Endothelial cell of umbilical vein (primary cell): ENCODE measurements around the gene THTPA. TPM values are rescaled to one million over a fixed set of nuclear protein-coding genes. Genes with fewer than 3 reads are reported as not detected.
A peak's percentile ranks its signal among the peaks of the same experiment; 100 is the strongest.

ENCODE experiments used
- BruUV-seq: library from RNA; stranded (reverse); fragments of 400-500 nt; replicated peaks from 2 replicates; lab custom pipeline; 2021; lab: Mats Ljungman, UMichigan
- CTCF ChIA-PET: fragments of 300-600, 350-600 bp; sonication (Branson Sonifier 250); formaldehyde crosslinking; loops from one replicate; lab custom pipeline; 2021; ENCODE audit warnings: antibody characterized with exemption, inconsistent platforms; lab: Charles Lee
- POLR2A ChIA-PET: fragments of 300-600, 350-600 bp; sonication (Branson Sonifier 250); formaldehyde crosslinking; loops from one replicate; lab custom pipeline; 2021; ENCODE audit warnings: antibody characterized with exemption, inconsistent platforms; lab: Charles Lee
- DNase-seq: peaks from one replicate; pipeline ENCODE4 v3.0.0-alpha.2; 2011; ENCODE audit warnings: low read depth, low spot score
- FAIRE-seq: peaks from 2 replicates; lab custom pipeline; 2011; peaks lifted over from hg19 to GRCh38; lab: Jason Lieb, UNC
- H2AFZ ChIP-seq: 2 replicates; pipeline ENCODE4 v1.6.0; 2012; ENCODE audit warnings: low read depth, low read length, control low read depth, inconsistent platforms
- H3K27ac ChIP-seq: 2 replicates; pipeline ENCODE4 v1.5.1; 2011; ENCODE audit warnings: low read depth, mild to moderate bottlenecking, control low read depth, low read length, moderate library complexity; ENCODE audit not compliant: insufficient read depth
- H3K27me3 ChIP-seq, 2 experiments: 2 replicates each; pipeline versions ENCODE4 v1.6.0 to v1.6.1; 2011; ENCODE audit warnings: low read length in 2 of 2, mixed read lengths in 1 of 2; ENCODE audit not compliant: control insufficient read depth in 2 of 2, insufficient read depth in 2 of 2
- H3K36me3 ChIP-seq, 2 experiments: 2 replicates in 1 of 2; 3 replicates in 1 of 2; pipeline ENCODE4 v1.5.1; 2011; ENCODE audit warnings: low read length in 2 of 2, mild to moderate bottlenecking in 1 of 2, moderate library complexity in 1 of 2; ENCODE audit not compliant: control insufficient read depth in 2 of 2, insufficient read depth in 2 of 2; ENCODE audit errors: extremely low read depth in 1 of 2
- H3K4me1 ChIP-seq: 3 replicates; pipeline ENCODE4 v1.5.1; 2011; ENCODE audit warnings: mild to moderate bottlenecking, low read length; ENCODE audit not compliant: control insufficient read depth, insufficient read depth; ENCODE audit errors: extremely low read depth
- H3K4me2 ChIP-seq: 2 replicates; pipeline ENCODE4 v1.6.1; 2011; ENCODE audit warnings: low read length, control low read depth, mixed read lengths; ENCODE audit not compliant: insufficient read depth
- H3K4me3 ChIP-seq, 3 experiments: fragments of 200-600 bp in 1 of 3; sonication (generic), shearing (Covaris generic) in 1 of 3; replicated peaks in 1 of 3; 2 replicates each; pipeline ENCODE4 v1.5.1; 2011 to 2016; ENCODE audit warnings: control low read depth in 3 of 3, low read length in 3 of 3, mild to moderate bottlenecking in 2 of 3, inconsistent platforms in 1 of 3, low read depth in 1 of 3, moderate library complexity in 1 of 3; ENCODE audit not compliant: insufficient read depth in 1 of 3
- H3K79me2 ChIP-seq: 2 replicates; pipeline ENCODE4 v1.6.0; 2012; ENCODE audit warnings: low read length, inconsistent platforms; ENCODE audit not compliant: control insufficient read depth, insufficient read depth
- H3K9ac ChIP-seq: replicated peaks from 2 replicates; pipeline ENCODE3; 2011; ENCODE audit warnings: low read length, control low read depth; ENCODE audit not compliant: insufficient read depth; ENCODE audit errors: extremely low read depth
- H3K9me1 ChIP-seq: replicated peaks from 3 replicates; pipeline ENCODE4 v1.6.0; 2011; ENCODE audit warnings: mild to moderate bottlenecking, low read length; ENCODE audit not compliant: control insufficient read depth, insufficient read depth; ENCODE audit errors: extremely low read depth
- H3K9me3 ChIP-seq: replicated peaks from 2 replicates; pipeline ENCODE4 v1.5.1; 2012; ENCODE audit warnings: low read length, inconsistent platforms; ENCODE audit not compliant: control insufficient read depth, insufficient read depth
- H4K20me1 ChIP-seq: replicated peaks from 2 replicates; pipeline ENCODE3; 2011; ENCODE audit warnings: mild to moderate bottlenecking, low read length; ENCODE audit not compliant: control insufficient read depth, insufficient read depth; ENCODE audit errors: extremely low read depth
- FOS ChIP-seq: IDR thresholded peaks from 2 replicates; pipeline ENCODE4 v1.6.1; 2011; ENCODE audit warnings: mild to moderate bottlenecking, low read length, moderate library complexity, borderline replicate concordance; ENCODE audit not compliant: insufficient read depth
- GATA2 ChIP-seq: IDR thresholded peaks from 2 replicates; pipeline ENCODE4 v1.7.0; 2011; ENCODE audit warnings: low read depth, mild to moderate bottlenecking, moderate library complexity, mixed read lengths, low read length; ENCODE audit not compliant: insufficient read length, insufficient read depth
- JUN ChIP-seq: IDR thresholded peaks from 2 replicates; pipeline ENCODE4 v1.6.1; 2011; ENCODE audit warnings: borderline replicate concordance, low read depth; ENCODE audit not compliant: insufficient read length, insufficient read depth
- POLR2A ChIP-seq: IDR thresholded peaks from 2 replicates; pipeline ENCODE4 v1.6.1; 2012; ENCODE audit warnings: low read depth, mild to moderate bottlenecking, control low read depth, low read length
- dilution Hi-C: fragments of 300-500 bp; cut with MboI; formaldehyde crosslinking; loops from one replicate; pipeline ENCODE4 v1.15.0; 2019; ENCODE audit warnings: low sequenced_read_pairs; ENCODE audit not compliant: extremely low pct_ligation_motif_present
- intact Hi-C: fragments of 100-400 bp; cut with micrococcal nuclease; formaldehyde crosslinking; loops from one replicate; pipeline ENCODE4 v1.10.0; 2022
- polyA plus RNA-seq, 4 experiments: library from polyadenylated mRNA; depleted of rRNA in 3 of 4; stranded (reverse) in 3 of 4; unstranded in 1 of 4; fragments of >200 nt; gene quantifications; 2 replicates each; pipeline versions ENCODE4 v1.2.1 to v1.2.3, GENCODE V29; 2011 to 2012; ENCODE audit warnings: missing spikeins in 1 of 4
- total RNA-seq: library from RNA; stranded (reverse); gene quantifications from 2 replicates; pipeline ENCODE4 v1.2.3, GENCODE V29; 2021
- TF ChIP-seq, protein P1 (sequence below), 2 donors: IDR thresholded peaks; 1 replicate in 1 of 2; 2 replicates in 1 of 2; pipeline ENCODE4 v1.5.1; 2011; ENCODE audit warnings: low read length in 2 of 2, mild to moderate bottlenecking in 2 of 2, moderate library complexity in 2 of 2, control low read depth in 1 of 2, inconsistent platforms in 1 of 2, low read depth in 1 of 2; ENCODE audit not compliant: insufficient read depth in 1 of 2; ENCODE audit errors: extremely low read depth in 1 of 2

Gene THTPA
- total and polyA plus RNA-seq, 2 donors (not counting 3 experiments of a cell fraction or from before 2014, with no cell fraction given), result 10.8 to 12.5 TPM

DNA sequence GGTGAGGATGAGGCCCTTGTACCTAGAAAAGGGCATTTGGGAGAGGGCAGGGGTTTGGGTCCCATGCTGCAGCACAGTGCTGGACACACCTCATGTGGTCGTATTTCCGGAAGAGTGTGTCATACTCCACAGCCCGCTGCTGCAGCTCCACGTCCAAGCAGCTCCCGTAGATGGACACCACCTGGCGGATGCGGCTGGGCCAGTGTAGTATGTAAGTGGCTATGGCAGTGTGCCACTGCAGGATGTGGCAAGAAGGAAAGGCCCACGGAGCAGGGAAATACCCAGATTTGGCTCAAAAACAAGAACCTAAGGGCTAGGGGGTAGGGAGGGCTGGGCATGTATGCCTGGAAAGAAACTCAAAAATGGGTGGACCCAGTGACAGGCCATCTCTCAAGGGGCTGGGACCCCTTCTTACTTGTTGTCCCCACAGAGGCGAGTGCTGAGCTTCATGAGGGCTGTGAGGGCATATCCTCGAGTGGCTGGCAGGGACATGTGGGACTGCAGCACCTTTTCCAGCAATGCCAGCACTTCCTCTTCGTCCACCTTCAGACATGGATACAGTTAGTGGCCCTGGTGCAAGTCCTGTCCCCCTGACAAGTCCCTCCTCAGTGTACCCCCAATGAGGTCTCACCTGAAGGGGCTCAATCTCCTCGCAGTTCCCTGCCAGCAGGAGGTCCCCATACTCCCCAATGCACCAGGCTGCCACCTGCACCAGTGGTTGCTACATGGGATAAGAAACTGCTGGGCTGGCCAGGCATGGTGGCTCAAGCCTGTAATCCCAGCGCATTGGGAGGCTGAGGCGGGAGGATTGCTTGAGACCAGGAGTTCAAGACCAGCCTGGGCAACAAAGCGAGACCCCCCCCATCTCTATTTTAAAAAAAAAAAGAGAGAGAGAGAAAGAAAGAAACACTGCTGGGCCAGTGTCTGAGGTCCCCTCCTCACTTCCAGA is 6.1 kb downstream of the THTPA start:
- CTCF ChIA-PET, result interaction anchor here (0.8 to 12.3 kb wide), 8 partner anchors 9 to 241 kb away, joined by 3 to 416 read pairs (median 4); partner anchors contain the start of gene PABPN1
- BruUV-seq, result no TSS peak
- intact Hi-C loops, result loop anchor here (1.0 kb wide), 2 partner anchors 84 to 234 kb away; no protein-coding TSS in a partner anchor
- Histone ChIP-seq H3K79me2 (peaks cover 2% of the 10 kb centered on the region), H3K4me2 (no peak overlapping the region), H3K4me3 (no peak overlapping the region), H3K4me1 (peaks cover 4% of the 10 kb centered on the region), H3K27me3 (no peaks in the 10 kb centered on the region), H3K9me1 (no peaks in the 10 kb centered on the region), H3K9ac (no peak overlapping the region), H4K20me1 (no peaks in the 10 kb centered on the region), H3K9me3 (no peaks in the 10 kb centered on the region), H3K36me3 (peaks cover 0 to 11% of the 10 kb centered on the region in 2 experiments), H3K27ac (no peak overlapping the region), H2AFZ (no peak overlapping the region)
- POLR2A ChIA-PET, result no interaction called here
- TF ChIP-seq FOS (no peak), GATA2 (no peak), JUN (no peak)
- DNase-seq (no peak), FAIRE-seq (no peak)
- dilution Hi-C loops, result no loop called here

- H3K27ac ChIP-seq, result no peak overlapping the region
- POLR2A ChIA-PET, result no interaction called here
- DNase-seq, result peak; percentile 47
Observed at GRCh38 chr14:23562822-23563472, 6.9 kb downstream of the THTPA start.

More at GRCh38 chr14:23562822-23563472, 6.9 kb downstream of the THTPA start:
- intact Hi-C loops (loop anchor here (1.0 kb wide), 2 partner anchors 85 to 235 kb away; no protein-coding TSS in a partner anchor), dilution Hi-C loops (no loop called here)
- H3K9me3 ChIP-seq, result no peaks in the 10 kb centered on the region
- TF ChIP-seq POLR2A (no peak), JUN (no peak)
- TF ChIP-seq, protein P1, sequence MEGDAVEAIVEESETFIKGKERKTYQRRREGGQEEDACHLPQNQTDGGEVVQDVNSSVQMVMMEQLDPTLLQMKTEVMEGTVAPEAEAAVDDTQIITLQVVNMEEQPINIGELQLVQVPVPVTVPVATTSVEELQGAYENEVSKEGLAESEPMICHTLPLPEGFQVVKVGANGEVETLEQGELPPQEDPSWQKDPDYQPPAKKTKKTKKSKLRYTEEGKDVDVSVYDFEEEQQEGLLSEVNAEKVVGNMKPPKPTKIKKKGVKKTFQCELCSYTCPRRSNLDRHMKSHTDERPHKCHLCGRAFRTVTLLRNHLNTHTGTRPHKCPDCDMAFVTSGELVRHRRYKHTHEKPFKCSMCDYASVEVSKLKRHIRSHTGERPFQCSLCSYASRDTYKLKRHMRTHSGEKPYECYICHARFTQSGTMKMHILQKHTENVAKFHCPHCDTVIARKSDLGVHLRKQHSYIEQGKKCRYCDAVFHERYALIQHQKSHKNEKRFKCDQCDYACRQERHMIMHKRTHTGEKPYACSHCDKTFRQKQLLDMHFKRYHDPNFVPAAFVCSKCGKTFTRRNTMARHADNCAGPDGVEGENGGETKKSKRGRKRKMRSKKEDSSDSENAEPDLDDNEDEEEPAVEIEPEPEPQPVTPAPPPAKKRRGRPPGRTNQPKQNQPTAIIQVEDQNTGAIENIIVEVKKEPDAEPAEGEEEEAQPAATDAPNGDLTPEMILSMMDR (IDR thresholded peaks at IDR 0.05; ENCODE audit: extremely low read depth in 1 of 2, insufficient read depth in 1 of 2, low read depth in 1 of 2, low read length in 2 of 2), result peak; percentile 91 to 94
- H3K9me1 ChIP-seq, result no peaks in the 10 kb centered on the region
- peaks cover 0 to 11% of the 10 kb centered on the region in 2 experiments for H3K36me3 ChIP-seq
- no peak overlapping the region for H2AFZ ChIP-seq
- H3K4me2 ChIP-seq, result no peak overlapping the region
- H3K79me2 ChIP-seq, result no peaks in the 10 kb centered on the region
- FAIRE-seq, result peak; percentile 90
- no TSS peak for BruUV-seq
- no peak overlapping the region for H3K9ac ChIP-seq
- no peaks in the 10 kb centered on the region for H4K20me1 ChIP-seq
- CTCF ChIA-PET, result interaction anchor here (0.8 to 12.3 kb wide), 7 partner anchors 12 to 242 kb away, joined by 3 to 416 read pairs (median 3); partner anchors contain the start of gene PABPN1
- peaks cover 4% of the 10 kb centered on the region for H3K4me1 ChIP-seq
- H3K27me3 ChIP-seq, result no peaks in the 10 kb centered on the region
- no peak overlapping the region for H3K4me3 ChIP-seq
